Fibroblast of skin of left biceps (primary cell): Measurements from ENCODE around the gene GLRX2.
"Not testable (repeated sequence)": the region's sequence is repeated elsewhere in the genome, so short reads cannot be mapped to it uniquely, and the experiment has no call there.

Experiments
- DNase-seq, 2 experiments: peaks; one replicate each; pipeline ENCODE4 v3.0.0-alpha.2; 2013; ENCODE audit warnings: low read depth in 2 of 2

GLRX2 gene

DNA sequence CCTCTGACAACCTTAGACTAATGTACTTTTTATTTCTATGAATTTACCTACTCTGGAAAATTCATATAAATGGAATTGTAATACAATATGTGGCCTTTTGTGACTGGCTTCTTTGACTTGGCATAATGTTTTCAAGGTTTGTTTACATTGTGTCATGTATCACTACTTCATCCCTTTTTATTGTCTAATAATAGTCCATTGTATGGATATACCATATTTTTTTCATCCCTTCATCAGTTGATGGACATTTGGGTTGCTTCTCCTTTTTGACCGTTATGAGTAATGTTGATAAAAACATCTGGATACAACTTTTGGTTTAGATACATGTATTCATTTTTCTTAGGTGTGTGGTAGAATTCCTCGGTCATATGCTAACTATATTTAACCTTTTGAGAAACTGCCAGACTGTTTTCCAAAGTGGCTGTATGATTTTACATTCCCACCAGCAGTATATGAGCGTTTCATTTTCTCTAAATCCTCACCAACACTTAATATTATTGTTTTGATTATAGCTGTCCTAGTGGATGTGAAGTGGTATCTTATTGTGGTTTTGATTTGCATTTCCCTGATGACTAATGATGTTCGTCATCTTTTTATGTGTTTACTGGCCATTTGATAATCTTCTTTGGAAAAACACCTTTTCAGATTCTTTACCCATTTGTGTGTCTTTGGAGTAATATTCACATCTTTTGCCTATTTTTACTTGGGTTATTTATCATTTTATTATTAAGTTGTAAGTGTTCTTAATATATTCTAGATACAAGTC, 42.3 kb downstream of the GLRX2 start:
- no peak for DNase-seq

DNA sequence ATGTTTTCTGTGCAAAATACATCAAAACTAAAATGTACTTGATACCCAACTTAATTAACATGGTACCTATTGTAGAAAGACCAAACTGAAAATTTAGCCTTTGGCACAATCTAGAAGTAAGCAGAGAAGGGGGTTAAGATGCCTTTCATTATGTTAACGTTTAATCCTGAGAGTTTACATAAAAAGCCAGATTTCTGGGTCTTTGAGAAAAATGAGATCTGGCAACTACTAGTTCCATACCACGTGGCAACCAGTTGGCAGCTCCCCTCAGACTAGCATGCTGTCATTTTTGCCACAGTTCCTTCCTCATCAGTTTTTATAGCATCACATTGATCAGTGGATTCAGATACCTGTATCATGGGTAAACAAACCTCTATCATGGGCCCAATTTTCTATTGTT, 44.3 kb downstream of the GLRX2 start:
- no peak for DNase-seq

DNA sequence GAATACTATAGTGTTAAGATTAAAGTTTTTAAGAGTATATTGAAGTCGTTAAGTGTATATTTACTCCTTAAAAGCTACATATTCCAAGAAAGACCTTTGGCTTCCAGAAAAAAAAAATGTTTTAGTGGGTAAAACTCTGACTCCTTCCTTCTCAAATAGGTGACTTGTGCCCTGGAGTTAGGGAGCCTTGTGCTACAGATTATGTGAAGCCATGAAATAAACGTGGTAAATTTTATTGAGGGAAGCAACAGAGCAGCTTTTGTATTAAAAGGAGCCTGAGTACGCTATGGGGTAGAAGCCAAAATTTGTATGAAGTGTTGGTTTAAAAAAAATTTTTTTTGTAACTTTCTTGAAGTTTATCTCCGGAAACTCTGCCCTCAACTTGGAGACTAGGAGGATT, 44.8 kb downstream of the GLRX2 start:
- no peak for DNase-seq

DNA sequence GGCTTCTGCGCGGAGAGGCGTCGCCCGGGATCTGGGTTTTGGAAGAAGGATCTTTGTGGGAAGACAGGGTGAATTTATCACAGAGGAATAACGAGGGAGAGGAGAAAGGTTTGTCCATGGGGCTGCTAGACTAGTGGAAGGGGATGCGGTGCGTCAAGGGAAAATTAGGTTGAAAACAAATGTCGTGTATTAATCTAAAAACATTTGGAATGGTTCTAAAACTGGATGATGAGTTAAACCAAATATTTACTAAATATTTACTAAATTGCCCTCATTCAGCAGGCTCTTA, 45.2 kb downstream of the GLRX2 start:
- DNase-seq, result no peak

DNA sequence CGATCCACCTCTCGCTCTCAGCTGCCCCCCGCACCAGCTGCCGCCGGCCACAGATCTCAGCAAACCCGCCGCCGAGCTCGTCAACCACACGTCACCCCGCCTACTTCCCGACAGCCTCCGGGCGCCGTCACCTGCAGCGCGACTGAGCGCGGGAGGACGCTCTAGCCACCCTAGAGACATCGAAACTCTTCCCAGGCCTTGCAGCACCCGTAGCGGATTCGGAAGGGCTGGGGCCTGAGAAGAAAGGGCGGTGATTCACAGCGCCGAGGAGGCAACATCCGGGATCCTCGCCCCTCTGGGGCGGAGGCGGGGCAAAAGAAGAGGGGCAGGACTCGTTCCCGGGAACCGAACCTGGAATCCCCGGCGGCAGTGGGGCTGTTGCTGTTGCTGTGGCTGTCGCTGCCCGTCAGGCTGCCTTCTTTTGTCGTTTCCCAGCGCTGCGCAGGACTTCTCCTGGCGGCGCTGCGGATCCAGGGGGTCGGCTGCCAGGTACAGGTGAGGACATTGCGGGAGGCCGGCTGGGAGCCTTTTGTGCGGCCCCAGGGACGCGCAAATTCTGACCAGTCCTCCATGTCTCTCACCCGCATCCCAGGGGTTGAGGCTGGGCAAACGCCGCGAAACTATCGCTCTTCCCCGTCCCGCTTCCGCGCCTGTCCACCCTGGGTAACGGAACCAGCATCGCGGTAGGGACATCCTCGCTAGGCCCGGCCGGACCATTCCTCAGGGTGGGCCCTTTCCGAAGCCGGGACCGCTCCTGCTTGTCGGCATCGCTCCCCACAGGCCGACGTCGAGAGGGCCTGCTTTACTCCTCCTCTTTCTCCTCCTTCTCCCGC, 45.7 kb downstream of the GLRX2 start, which contains the start of the genes RO60 and UCHL5:
RO60 (plus strand) TSS at position 331 of the 833 bp plus-strand sequence. CDS start 9,443 bp downstream, outside the sequence.
UCHL5 (minus strand) TSS at position 79 of the 833 bp plus-strand sequence. CDS start 100 bp downstream, outside the sequence.
- peak; percentile 95 to 96 for DNase-seq

DNA sequence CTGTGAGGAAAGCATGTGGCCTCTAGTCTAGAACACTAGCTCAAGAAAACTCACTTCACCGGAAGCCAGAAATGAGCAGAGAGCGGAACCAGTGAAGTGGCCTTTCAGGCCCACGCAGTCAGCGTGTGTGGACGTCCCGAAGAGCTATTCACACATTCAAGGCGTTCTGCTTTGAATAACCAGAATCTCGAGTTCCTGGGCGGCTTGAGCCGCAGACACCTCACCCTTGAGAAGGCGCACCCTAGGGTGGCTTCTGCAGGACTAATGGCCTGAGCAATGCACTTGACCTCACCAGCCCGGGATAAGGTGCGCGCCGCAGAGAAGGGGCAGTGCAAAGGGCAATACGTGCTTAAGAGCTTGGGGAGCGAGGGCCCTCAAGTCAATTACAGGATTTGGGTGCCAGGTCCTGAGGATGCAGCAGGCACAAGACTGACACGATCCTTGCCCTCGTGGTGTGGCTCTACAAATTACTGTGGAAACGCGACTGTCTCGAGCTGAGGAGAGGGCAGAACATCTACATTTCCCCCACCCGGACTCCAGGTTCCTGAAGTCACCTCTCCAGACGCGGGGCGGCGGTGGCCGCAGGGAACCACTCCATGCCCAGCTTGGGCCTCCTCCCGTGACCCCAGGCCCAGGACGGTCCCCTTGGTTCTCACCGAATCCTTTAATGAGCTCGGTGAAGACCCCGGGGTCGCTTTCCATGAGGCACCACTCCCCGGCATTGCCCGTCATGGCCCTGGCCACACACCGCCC, 46.5 kb downstream of the GLRX2 start:
- DNase-seq, result no peak

DNA sequence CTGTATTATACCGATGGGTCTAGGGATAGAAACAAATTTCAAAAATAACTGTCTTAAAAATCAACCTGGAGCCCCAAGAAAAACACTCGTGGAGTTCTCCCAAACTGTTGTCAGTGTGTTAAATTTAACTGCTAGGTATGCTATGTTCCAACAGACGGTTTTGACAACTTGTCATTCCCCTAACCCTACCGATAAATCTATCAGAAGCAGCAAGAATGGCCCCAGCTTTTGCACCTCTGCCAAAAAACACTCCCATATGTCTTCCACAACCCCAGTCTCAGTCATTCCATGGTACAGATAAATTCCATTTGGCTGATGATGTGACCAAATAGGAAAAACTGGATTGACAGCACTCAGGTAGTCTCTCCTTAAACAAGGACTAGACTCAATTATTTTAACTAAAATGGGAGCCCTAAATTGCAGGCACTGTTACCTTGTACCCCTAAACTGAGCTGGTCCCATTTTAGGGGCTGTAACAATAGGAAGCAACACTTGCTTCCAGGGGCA, 51.0 kb downstream of the GLRX2 start:
- DNase-seq, result no peak

DNA sequence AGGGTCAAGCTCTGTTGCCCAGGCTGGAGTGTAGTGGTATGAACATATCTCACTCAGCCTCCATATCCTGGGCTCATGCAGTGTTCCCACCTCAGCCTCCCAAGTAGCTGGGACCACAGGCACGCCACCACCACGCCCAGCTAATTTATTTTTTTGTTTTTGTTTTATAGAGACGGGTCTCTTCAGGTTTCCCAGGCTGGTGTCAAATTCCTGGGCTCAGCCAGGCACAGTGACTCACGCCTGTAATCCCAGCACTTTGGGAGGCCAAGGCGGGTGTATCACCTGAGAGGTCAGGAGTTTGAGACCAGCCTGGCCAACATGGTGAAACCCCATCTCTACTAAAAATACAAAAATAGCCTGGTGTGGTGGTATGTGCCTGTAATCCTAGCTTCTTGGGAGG, 56.3 kb downstream of the GLRX2 start:
- not testable (repeated sequence) for DNase-seq
